PC-3 (cell line): ENCODE measurements around the gene IL17RA.

ENCODE experiments used
- EZH2 ChIP-seq: fragments of 300-600 bp; sonication (generic); IDR thresholded peaks from one replicate; pipeline ENCODE4 v1.6.1; 2017; ENCODE audit warnings: antibody characterized with exemption, mild to moderate bottlenecking, low read length; ENCODE audit not compliant: unreplicated experiment
- EZH2phosphoT487 ChIP-seq: fragments of 300-600 bp; sonication (generic); IDR thresholded peaks from 2 replicates; pipeline ENCODE4 v1.6.1; 2018; ENCODE audit warnings: mild to moderate bottlenecking, antibody characterized with exemption, low read length, borderline replicate concordance
- TF ChIP-seq, protein P1 (sequence below): fragments of 300-600 bp; sonication (generic); conservative IDR thresholded peaks from 2 replicates; pipeline ENCODE4 v1.5.1; 2017; ENCODE audit warnings: antibody characterized with exemption, low read depth, mild to moderate bottlenecking, low read length

DNA sequence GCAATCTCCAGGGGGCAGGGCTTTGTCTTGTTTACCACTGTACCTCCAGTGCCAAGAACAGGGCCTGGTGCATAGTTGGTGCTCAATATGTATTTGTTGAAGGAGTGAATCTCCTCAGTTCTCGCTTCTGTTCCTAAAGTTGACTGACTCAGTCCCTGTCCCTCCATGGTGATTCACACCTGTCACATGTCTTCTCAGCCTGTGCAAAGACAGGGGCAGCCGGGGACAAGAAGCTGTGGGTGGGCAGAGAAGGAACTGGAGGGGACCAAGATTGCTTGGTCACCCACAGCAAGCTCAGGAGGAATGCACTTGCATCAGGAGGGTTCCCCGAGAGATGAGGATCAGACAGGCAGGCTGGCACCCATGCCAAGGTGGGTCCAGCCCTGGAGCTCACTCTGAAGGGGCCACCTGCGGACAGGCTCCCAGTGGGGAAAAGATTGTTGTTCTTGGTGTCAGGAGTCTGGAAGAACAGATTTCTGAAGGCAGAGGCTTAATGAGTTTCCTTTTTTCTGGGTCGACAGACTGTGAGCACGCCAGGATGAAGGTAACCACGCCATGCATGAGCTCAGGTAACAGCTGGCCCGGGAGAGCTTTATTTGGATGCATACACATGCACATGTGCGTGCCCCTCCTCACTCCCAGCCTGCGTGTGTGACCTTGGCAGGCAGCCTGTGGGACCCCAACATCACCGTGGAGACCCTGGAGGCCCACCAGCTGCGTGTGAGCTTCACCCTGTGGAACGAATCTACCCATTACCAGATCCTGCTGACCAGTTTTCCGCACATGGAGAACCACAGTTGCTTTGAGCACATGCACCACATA is 16.9 kb downstream of the IL17RA start:
- TF ChIP-seq, protein P1, sequence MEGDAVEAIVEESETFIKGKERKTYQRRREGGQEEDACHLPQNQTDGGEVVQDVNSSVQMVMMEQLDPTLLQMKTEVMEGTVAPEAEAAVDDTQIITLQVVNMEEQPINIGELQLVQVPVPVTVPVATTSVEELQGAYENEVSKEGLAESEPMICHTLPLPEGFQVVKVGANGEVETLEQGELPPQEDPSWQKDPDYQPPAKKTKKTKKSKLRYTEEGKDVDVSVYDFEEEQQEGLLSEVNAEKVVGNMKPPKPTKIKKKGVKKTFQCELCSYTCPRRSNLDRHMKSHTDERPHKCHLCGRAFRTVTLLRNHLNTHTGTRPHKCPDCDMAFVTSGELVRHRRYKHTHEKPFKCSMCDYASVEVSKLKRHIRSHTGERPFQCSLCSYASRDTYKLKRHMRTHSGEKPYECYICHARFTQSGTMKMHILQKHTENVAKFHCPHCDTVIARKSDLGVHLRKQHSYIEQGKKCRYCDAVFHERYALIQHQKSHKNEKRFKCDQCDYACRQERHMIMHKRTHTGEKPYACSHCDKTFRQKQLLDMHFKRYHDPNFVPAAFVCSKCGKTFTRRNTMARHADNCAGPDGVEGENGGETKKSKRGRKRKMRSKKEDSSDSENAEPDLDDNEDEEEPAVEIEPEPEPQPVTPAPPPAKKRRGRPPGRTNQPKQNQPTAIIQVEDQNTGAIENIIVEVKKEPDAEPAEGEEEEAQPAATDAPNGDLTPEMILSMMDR, result no peak
- no peak for TF ChIP-seq EZH2
- no peak for TF ChIP-seq EZH2phosphoT487
